Measurements from ENCODE around the gene ZFAND3. TPM values are rescaled to one million over a fixed set of nuclear protein-coding genes. Genes with fewer than 3 reads are reported as not detected.

Gene ZFAND3
- total RNA-seq, 1 donor from 2014 or later: 131 TPM

GRCh38 chr6:37882292-37882691 lies 62.8 kb downstream of the ZFAND3 start:
- Mint-ChIP-seq H3K4me1 (ENCODE audit: low read depth, unreplicated experiment) (peaks cover 46% of the 10 kb centered on the region), H3K27ac (ENCODE audit: unreplicated experiment) (peak overlapping the region; percentile 81), H3K36me3 (ENCODE audit: low read depth, unreplicated experiment) (peaks cover 2% of the 10 kb centered on the region), H3K9me3 (ENCODE audit: unreplicated experiment) (no peaks in the 10 kb centered on the region), H3K4me3 (ENCODE audit: unreplicated experiment) (no peak overlapping the region), H3K27me3 (ENCODE audit: low read depth, unreplicated experiment) (no peaks in the 10 kb centered on the region)
- Histone ChIP-seq H3K4me3 (ENCODE audit: insufficient read depth, low read depth, low read length) (no peak overlapping the region), H2AFZ (ENCODE audit: low read depth, low read length) (no peak overlapping the region), H3K9me3 (ENCODE audit: insufficient read depth, low read depth, low read length) (no peaks in the 10 kb centered on the region), H3K4me1 (ENCODE audit: insufficient read depth, low read length) (peaks cover 23% of the 10 kb centered on the region), H3K4me2 (ENCODE audit: low read length) (peak overlapping the region; percentile 38), H3K27me3 (ENCODE audit: insufficient read depth, low read length) (no peaks in the 10 kb centered on the region), H3K79me2 (ENCODE audit: insufficient read depth, low read length) (peaks cover 94% of the 10 kb centered on the region), H4K20me1 (ENCODE audit: insufficient read depth, low read length) (peaks cover 90% of the 10 kb centered on the region), H3K27ac (ENCODE audit: low read depth, low read length) (peak overlapping the region; percentile 68), H3K9ac (ENCODE audit: low read length) (peak overlapping the region; percentile 36), H3K36me3 (ENCODE audit: insufficient read depth, low read length) (no peaks in the 10 kb centered on the region)
- TF ChIP-seq EZH2 (IDR thresholded peaks at IDR 0.05; ENCODE audit: insufficient read depth, low read length) (no peak), CTCF (IDR thresholded peaks at IDR 0.05; ENCODE audit: insufficient read depth, low read depth, low read length) (no peak)
- FAIRE-seq (no peak), DNase-seq (ENCODE audit: low read depth) (no peak)

- peak overlapping the region; percentile 81 for H3K27ac Mint-ChIP-seq (ENCODE audit: unreplicated experiment)
- H3K27me3 Mint-ChIP-seq (ENCODE audit: low read depth, unreplicated experiment): no peaks in the 10 kb centered on the region
- peak overlapping the region; percentile 68 for H3K27ac ChIP-seq (ENCODE audit: low read depth, low read length)
- no peak overlapping the region for H3K4me3 ChIP-seq (ENCODE audit: insufficient read depth, low read depth, low read length)
- no peak overlapping the region for H3K4me3 Mint-ChIP-seq (ENCODE audit: unreplicated experiment)
- H3K79me2 ChIP-seq (ENCODE audit: insufficient read depth, low read length): peaks cover 94% of the 10 kb centered on the region
- H3K4me1 Mint-ChIP-seq (ENCODE audit: low read depth, unreplicated experiment): peaks cover 41% of the 10 kb centered on the region
- H3K4me1 ChIP-seq (ENCODE audit: insufficient read depth, low read length): peaks cover 21% of the 10 kb centered on the region
- no peaks in the 10 kb centered on the region for H3K27me3 ChIP-seq (ENCODE audit: insufficient read depth, low read length)
- peaks cover 2% of the 10 kb centered on the region for H3K36me3 Mint-ChIP-seq (ENCODE audit: low read depth, unreplicated experiment)
- no peak overlapping the region for H2AFZ ChIP-seq (ENCODE audit: low read depth, low read length)
- peaks cover 89% of the 10 kb centered on the region for H4K20me1 ChIP-seq (ENCODE audit: insufficient read depth, low read length)
- DNase-seq (ENCODE audit: low read depth) (peak; percentile 81), FAIRE-seq (no peak)
- H3K36me3 ChIP-seq (ENCODE audit: insufficient read depth, low read length): no peaks in the 10 kb centered on the region
- TF ChIP-seq CTCF (IDR thresholded peaks at IDR 0.05; ENCODE audit: insufficient read depth, low read depth, low read length) (no peak), EZH2 (IDR thresholded peaks at IDR 0.05; ENCODE audit: insufficient read depth, low read length) (no peak)
- H3K4me2 ChIP-seq (ENCODE audit: low read length): peak overlapping the region; percentile 38
- peak overlapping the region; percentile 36 for H3K9ac ChIP-seq (ENCODE audit: low read length)
- no peaks in the 10 kb centered on the region for H3K9me3 ChIP-seq (ENCODE audit: insufficient read depth, low read depth, low read length)
- H3K9me3 Mint-ChIP-seq (ENCODE audit: unreplicated experiment): no peaks in the 10 kb centered on the region
Observed at GRCh38 chr6:37882724-37883413, 63.3 kb downstream of the ZFAND3 start.

GRCh38 chr6:37884548-37884947 lies 65.0 kb downstream of the ZFAND3 start:
- Mint-ChIP-seq H3K4me3 (ENCODE audit: unreplicated experiment) (no peak overlapping the region), H3K4me1 (ENCODE audit: low read depth, unreplicated experiment) (peaks cover 34% of the 10 kb centered on the region), H3K9me3 (ENCODE audit: unreplicated experiment) (no peaks in the 10 kb centered on the region), H3K36me3 (ENCODE audit: low read depth, unreplicated experiment) (peaks cover 2% of the 10 kb centered on the region), H3K27ac (ENCODE audit: unreplicated experiment) (no peak overlapping the region), H3K27me3 (ENCODE audit: low read depth, unreplicated experiment) (no peaks in the 10 kb centered on the region)
- H3K27me3 ChIP-seq (ENCODE audit: insufficient read depth, low read length): no peaks in the 10 kb centered on the region
- TF ChIP-seq EZH2 (IDR thresholded peaks at IDR 0.05; ENCODE audit: insufficient read depth, low read length): no peak
- no peak for FAIRE-seq
- no peaks in the 10 kb centered on the region for H3K9me3 ChIP-seq (ENCODE audit: insufficient read depth, low read depth, low read length)
- no peak overlapping the region for H3K27ac ChIP-seq (ENCODE audit: low read depth, low read length)
- no peak overlapping the region for H3K4me3 ChIP-seq (ENCODE audit: insufficient read depth, low read depth, low read length)
- H2AFZ ChIP-seq (ENCODE audit: low read depth, low read length): no peak overlapping the region
- no peak overlapping the region for H3K9ac ChIP-seq (ENCODE audit: low read length)
- H3K4me1 ChIP-seq (ENCODE audit: insufficient read depth, low read length): peaks cover 22% of the 10 kb centered on the region
- peaks cover 89% of the 10 kb centered on the region for H4K20me1 ChIP-seq (ENCODE audit: insufficient read depth, low read length)
- no peaks in the 10 kb centered on the region for H3K36me3 ChIP-seq (ENCODE audit: insufficient read depth, low read length)
- peaks cover 94% of the 10 kb centered on the region for H3K79me2 ChIP-seq (ENCODE audit: insufficient read depth, low read length)
- H3K4me2 ChIP-seq (ENCODE audit: low read length): no peak overlapping the region
- peak; percentile 76 for DNase-seq (ENCODE audit: low read depth)

All from astrocyte (in vitro differentiated cells and primary cell).